NOMO-1 treated with dmso at 0.1 percent for 144 hours (cell line): ENCODE results near the gene CUL9.

ENCODE experiments used
- DNase-seq: peaks from one replicate; lab custom pipeline; 2025; ENCODE audit not compliant: unreplicated experiment; lab: John Stamatoyannopoulos, UW

The CUL9 gene

GRCh38 chr6:43269273-43270007, 87.4 kb downstream of the CUL9 start:
- no peak for DNase-seq

DNA sequence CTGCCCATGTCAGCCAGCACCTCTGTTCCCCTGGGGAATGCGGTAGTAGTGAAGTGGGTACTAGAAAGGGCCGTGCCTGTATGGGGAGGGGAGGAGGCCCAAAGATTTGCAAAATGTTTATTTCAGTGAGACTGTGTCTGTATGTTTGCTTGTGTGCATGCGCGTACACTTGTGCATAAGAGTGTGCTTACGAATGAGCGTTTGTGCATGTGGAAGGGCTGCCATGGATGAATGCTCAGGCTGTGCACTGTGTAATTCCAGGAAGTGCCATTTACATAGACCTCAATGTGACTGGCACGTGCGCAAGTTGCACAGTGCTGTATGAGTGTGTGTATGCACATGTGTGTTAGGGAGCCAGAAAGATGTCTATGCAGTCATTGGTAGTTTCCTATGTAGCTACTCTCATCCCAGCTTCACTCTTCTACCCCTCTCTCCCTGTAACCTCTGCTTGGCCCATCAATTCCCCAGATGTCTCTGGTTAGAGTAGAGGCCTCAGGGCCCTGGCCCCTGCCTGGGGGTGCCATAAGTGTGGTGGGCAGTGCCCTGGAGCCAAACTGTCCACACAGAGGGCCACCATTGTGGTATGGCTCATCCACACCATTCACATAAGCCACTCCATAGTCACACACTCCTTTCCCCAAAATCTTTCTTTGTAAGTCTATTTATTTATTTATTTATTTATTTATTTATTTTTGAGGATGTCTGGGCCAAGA, 89.3 kb downstream of the CUL9 start:
- no peak for DNase-seq

GRCh38 chr6:43271944-43272343, 89.9 kb downstream of the CUL9 start:
- no peak for DNase-seq

GRCh38 chr6:43273707-43274106, 91.7 kb downstream of the CUL9 start:
- no peak for DNase-seq
